Lower leg skin (tissue), 3 donors: ENCODE data around the gene MSS51.

Source experiments
- CTCF ChIP-seq, 3 donors: fragments of 450-650 bp; IDR thresholded peaks; one replicate each; pipeline ENCODE4 v1.5.1; 2016; ENCODE audit warnings: antibody characterized with exemption in 3 of 3, mild to moderate bottlenecking in 3 of 3, moderate library complexity in 2 of 3
- POLR2A ChIP-seq, 2 donors: fragments of 450-650 bp; IDR thresholded peaks; one replicate each; pipeline ENCODE4 v1.6.1; 2016 to 2017; ENCODE audit warnings: antibody characterized with exemption in 2 of 2, mild to moderate bottlenecking in 1 of 2, moderate library complexity in 1 of 2

- TF ChIP-seq CTCF (IDR thresholded peaks at IDR 0.05), result no peak
- no peak for TF ChIP-seq POLR2A (IDR thresholded peaks at IDR 0.05)
Measured at GRCh38 chr10:73407495-73407894, 25.9 kb downstream of the MSS51 start.
